ENCODE data around the gene TCFL5. TPM values are rescaled to one million over a fixed set of nuclear protein-coding genes. Genes with fewer than 3 reads are reported as not detected.

TCFL5 gene
- total and polyA plus RNA-seq, 2 donors (not counting 3 experiments of a cell fraction or from before 2014, with no cell fraction given) = 4.4 to 11.1 TPM

DNA sequence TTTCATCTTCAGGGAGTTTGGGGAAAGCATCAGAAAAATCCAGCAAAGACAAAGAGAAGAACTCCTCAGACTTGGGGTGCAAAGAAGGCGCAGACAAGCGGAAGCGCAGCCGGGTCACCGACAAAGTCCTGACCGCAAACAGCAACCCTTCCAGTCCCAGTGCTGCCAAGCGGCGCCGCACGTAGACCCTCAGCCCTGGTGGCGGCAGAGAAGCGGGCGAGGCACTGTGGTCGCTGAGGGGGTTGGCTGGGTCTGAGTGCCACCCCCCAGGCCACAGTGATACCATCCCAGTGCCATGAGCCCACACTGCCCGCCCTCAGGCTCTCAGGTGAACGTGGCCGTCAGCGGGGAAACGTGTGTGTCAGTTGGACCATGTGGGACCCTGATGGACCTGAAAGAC, 62.2 kb downstream of the TCFL5 start:
- no peaks in the 10 kb centered on the region for H3K27me3 ChIP-seq (ENCODE audit: control insufficient read depth in 2 of 2, insufficient read depth in 2 of 2, low read length in 2 of 2)
- intact Hi-C loops (cut with micrococcal nuclease) = loop anchor here (10.0 kb wide), 1 partner anchor 495 kb away; the partner anchor contains the start of gene ADRM1
- CTCF ChIA-PET = no interaction called here

More for the DNA sequence above, 62.2 kb downstream of the TCFL5 start:
- Histone ChIP-seq H3K4me3 (replicated peaks in 1 of 3; ENCODE audit: insufficient read depth in 1 of 3, low read depth in 1 of 3, low read length in 3 of 3) (no peak overlapping the region), H3K9ac (replicated peaks; ENCODE audit: extremely low read depth, insufficient read depth, low read length) (no peak overlapping the region), H3K36me3 (ENCODE audit: control insufficient read depth in 2 of 2, extremely low read depth in 1 of 2, insufficient read depth in 2 of 2, low read length in 2 of 2) (peaks cover 11 to 12% of the 10 kb centered on the region in 2 experiments), H3K9me3 (replicated peaks; ENCODE audit: control insufficient read depth, insufficient read depth, low read length) (no peaks in the 10 kb centered on the region), H4K20me1 (replicated peaks; ENCODE audit: control insufficient read depth, extremely low read depth, insufficient read depth, low read length) (no peaks in the 10 kb centered on the region), H3K9me1 (replicated peaks; ENCODE audit: control insufficient read depth, extremely low read depth, insufficient read depth, low read length) (no peaks in the 10 kb centered on the region), H3K4me2 (ENCODE audit: insufficient read depth, low read length) (no peak overlapping the region), H3K27ac (ENCODE audit: insufficient read depth, low read depth, low read length) (no peak overlapping the region), H3K4me1 (ENCODE audit: control insufficient read depth, extremely low read depth, insufficient read depth, low read length) (peaks cover 13% of the 10 kb centered on the region), H2AFZ (ENCODE audit: low read depth, low read length) (no peak overlapping the region), H3K79me2 (ENCODE audit: control insufficient read depth, insufficient read depth, low read length) (peaks cover 14% of the 10 kb centered on the region)
- FAIRE-seq (no peak), DNase-seq (ENCODE audit: low read depth, low spot score) (no peak)
- no peak for TF ChIP-seq FOS (IDR thresholded peaks at IDR 0.05; ENCODE audit: borderline replicate concordance, insufficient read depth, low read length)
- TF ChIP-seq POLR2A (IDR thresholded peaks at IDR 0.05; ENCODE audit: low read depth, low read length) = no peak
- no peak for TF ChIP-seq JUN (IDR thresholded peaks at IDR 0.05; ENCODE audit: borderline replicate concordance, insufficient read depth, insufficient read length, low read depth)
- no peak for TF ChIP-seq POLR2AphosphoS5 (IDR thresholded peaks at IDR 0.05; ENCODE audit: insufficient read depth, low read depth, low read length)
- no peak for TF ChIP-seq EZH2 (IDR thresholded peaks at IDR 0.05; ENCODE audit: borderline replicate concordance, low read depth, low read length, severe bottlenecking)
- TF ChIP-seq, protein P1, sequence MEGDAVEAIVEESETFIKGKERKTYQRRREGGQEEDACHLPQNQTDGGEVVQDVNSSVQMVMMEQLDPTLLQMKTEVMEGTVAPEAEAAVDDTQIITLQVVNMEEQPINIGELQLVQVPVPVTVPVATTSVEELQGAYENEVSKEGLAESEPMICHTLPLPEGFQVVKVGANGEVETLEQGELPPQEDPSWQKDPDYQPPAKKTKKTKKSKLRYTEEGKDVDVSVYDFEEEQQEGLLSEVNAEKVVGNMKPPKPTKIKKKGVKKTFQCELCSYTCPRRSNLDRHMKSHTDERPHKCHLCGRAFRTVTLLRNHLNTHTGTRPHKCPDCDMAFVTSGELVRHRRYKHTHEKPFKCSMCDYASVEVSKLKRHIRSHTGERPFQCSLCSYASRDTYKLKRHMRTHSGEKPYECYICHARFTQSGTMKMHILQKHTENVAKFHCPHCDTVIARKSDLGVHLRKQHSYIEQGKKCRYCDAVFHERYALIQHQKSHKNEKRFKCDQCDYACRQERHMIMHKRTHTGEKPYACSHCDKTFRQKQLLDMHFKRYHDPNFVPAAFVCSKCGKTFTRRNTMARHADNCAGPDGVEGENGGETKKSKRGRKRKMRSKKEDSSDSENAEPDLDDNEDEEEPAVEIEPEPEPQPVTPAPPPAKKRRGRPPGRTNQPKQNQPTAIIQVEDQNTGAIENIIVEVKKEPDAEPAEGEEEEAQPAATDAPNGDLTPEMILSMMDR (IDR thresholded peaks at IDR 0.05; ENCODE audit: extremely low read depth in 1 of 2, insufficient read depth in 1 of 2, low read depth in 1 of 2, low read length in 2 of 2) = no peak
- TF ChIP-seq MYC (IDR thresholded peaks at IDR 0.05; ENCODE audit: low read depth, low read length) = no peak
- no peak for TF ChIP-seq GATA2 (IDR thresholded peaks at IDR 0.05; ENCODE audit: insufficient read depth, insufficient read length, low read depth, low read length)
- TF ChIP-seq, protein P2, sequence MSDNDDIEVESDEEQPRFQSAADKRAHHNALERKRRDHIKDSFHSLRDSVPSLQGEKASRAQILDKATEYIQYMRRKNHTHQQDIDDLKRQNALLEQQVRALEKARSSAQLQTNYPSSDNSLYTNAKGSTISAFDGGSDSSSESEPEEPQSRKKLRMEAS (IDR thresholded peaks at IDR 0.05; ENCODE audit: insufficient read depth, insufficient read length) = no peak
- BruUV-seq (replicated peaks) = TSS peak; percentile 8
- POLR2A ChIA-PET = interaction anchor here (0.6 kb wide), 1 partner anchor 435 kb away, joined by 3 read pairs; no protein-coding TSS in a partner anchor
- dilution Hi-C loops (cut with MboI; ENCODE audit: extremely low pct_ligation_motif_present, low sequenced_read_pairs) = no loop called here

Measured in endothelial cell of umbilical vein (primary cell).